HepG2 (cell line): ENCODE measurements around the gene S100A5.

Source experiments
- EP300 ChIP-seq, 3 experiments: sonication (generic) in 1 of 3; formaldehyde crosslinking in 1 of 3; IDR thresholded peaks; 2 replicates each; pipeline versions ENCODE4 v1.5.1 to v1.6.1; 2011 to 2020; ENCODE audit warnings: low read depth in 2 of 3, low read length in 2 of 3, borderline replicate concordance in 1 of 3, improper control_type of control experiment in 1 of 3, mild to moderate bottlenecking in 1 of 3, missing genetic modification reagents in 1 of 3, moderate library complexity in 1 of 3
- HOXA9 ChIP-seq: sonication (generic); formaldehyde crosslinking; IDR thresholded peaks from 2 replicates; pipeline ENCODE4 v1.8.1; 2022; ENCODE audit warnings: missing genetic modification reagents, mild to moderate bottlenecking, moderate library complexity, borderline replicate concordance
- PCBP1 ChIP-seq: fragments of 200-400 bp; formaldehyde crosslinking; IDR thresholded peaks from 2 replicates; pipeline ENCODE4 v1.6.1; 2017; ENCODE audit warnings: mild to moderate bottlenecking, low read depth, low read length, borderline replicate concordance
- RARA ChIP-seq: IDR thresholded peaks from 2 replicates; pipeline ENCODE4 v1.6.1; 2016; ENCODE audit warnings: missing genetic modification reagents, missing compliant biosample characterization
- SETDB1 ChIP-seq: sonication (generic); formaldehyde crosslinking; IDR thresholded peaks from 2 replicates; pipeline ENCODE4 v1.5.1; 2020; ENCODE audit warnings: missing genetic modification reagents, mild to moderate bottlenecking, borderline replicate concordance
- ZNF605 ChIP-seq: sonication (generic); formaldehyde crosslinking; IDR thresholded peaks from 2 replicates; pipeline ENCODE4 v1.8.0; 2022; ENCODE audit warnings: mild to moderate bottlenecking, missing genetic modification reagents
- ZNF766 ChIP-seq: sonication (generic); formaldehyde crosslinking; IDR thresholded peaks from 2 replicates; pipeline ENCODE4 v1.5.0; 2020; ENCODE audit warnings: missing genetic modification reagents, borderline replicate concordance
- TF ChIP-seq, protein P1 (sequence below): IDR thresholded peaks from 2 replicates; pipeline ENCODE4 v1.6.1; 2012; ENCODE audit warnings: inconsistent platforms
- TF ChIP-seq, protein P2 (sequence below): sonication (generic); formaldehyde crosslinking; IDR thresholded peaks from 2 replicates; pipeline ENCODE4 v1.5.0; 2020; ENCODE audit warnings: mild to moderate bottlenecking, missing genetic modification reagents, moderate library complexity
- TF ChIP-seq, protein P3 (sequence below): sonication (generic); formaldehyde crosslinking; IDR thresholded peaks from 2 replicates; pipeline ENCODE4; 2020; ENCODE audit warnings: missing genetic modification reagents, mild to moderate bottlenecking, borderline replicate concordance

DNA sequence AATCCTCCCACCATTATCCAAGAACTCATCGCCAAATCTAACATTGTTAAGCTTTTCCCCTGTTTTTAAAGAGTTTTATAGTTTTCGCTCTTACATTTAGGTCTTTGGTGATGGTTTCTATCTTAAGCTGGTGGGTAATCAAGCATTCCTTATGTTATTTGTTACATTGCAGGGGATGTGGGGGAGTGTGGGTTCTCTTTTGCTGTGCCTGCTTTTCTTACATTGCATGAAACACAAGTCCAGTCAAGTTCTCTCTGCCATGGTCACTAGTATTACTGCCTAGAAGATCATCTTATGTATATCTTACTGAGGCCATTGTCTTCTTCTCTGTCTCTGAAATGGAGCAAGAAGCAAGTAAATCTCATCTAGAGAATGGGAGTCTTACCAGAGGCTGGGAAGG is 53.0 kb downstream of the S100A5 start:
- TF ChIP-seq, protein P1, sequence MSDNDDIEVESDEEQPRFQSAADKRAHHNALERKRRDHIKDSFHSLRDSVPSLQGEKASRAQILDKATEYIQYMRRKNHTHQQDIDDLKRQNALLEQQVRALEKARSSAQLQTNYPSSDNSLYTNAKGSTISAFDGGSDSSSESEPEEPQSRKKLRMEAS = no peak
- TF ChIP-seq PCBP1 = no peak
- TF ChIP-seq, protein P2, sequence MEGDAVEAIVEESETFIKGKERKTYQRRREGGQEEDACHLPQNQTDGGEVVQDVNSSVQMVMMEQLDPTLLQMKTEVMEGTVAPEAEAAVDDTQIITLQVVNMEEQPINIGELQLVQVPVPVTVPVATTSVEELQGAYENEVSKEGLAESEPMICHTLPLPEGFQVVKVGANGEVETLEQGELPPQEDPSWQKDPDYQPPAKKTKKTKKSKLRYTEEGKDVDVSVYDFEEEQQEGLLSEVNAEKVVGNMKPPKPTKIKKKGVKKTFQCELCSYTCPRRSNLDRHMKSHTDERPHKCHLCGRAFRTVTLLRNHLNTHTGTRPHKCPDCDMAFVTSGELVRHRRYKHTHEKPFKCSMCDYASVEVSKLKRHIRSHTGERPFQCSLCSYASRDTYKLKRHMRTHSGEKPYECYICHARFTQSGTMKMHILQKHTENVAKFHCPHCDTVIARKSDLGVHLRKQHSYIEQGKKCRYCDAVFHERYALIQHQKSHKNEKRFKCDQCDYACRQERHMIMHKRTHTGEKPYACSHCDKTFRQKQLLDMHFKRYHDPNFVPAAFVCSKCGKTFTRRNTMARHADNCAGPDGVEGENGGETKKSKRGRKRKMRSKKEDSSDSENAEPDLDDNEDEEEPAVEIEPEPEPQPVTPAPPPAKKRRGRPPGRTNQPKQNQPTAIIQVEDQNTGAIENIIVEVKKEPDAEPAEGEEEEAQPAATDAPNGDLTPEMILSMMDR (CRISPR knock-in tag) = no peak
- no peak for TF ChIP-seq HOXA9
- no peak for TF ChIP-seq SETDB1
- TF ChIP-seq, protein P3, sequence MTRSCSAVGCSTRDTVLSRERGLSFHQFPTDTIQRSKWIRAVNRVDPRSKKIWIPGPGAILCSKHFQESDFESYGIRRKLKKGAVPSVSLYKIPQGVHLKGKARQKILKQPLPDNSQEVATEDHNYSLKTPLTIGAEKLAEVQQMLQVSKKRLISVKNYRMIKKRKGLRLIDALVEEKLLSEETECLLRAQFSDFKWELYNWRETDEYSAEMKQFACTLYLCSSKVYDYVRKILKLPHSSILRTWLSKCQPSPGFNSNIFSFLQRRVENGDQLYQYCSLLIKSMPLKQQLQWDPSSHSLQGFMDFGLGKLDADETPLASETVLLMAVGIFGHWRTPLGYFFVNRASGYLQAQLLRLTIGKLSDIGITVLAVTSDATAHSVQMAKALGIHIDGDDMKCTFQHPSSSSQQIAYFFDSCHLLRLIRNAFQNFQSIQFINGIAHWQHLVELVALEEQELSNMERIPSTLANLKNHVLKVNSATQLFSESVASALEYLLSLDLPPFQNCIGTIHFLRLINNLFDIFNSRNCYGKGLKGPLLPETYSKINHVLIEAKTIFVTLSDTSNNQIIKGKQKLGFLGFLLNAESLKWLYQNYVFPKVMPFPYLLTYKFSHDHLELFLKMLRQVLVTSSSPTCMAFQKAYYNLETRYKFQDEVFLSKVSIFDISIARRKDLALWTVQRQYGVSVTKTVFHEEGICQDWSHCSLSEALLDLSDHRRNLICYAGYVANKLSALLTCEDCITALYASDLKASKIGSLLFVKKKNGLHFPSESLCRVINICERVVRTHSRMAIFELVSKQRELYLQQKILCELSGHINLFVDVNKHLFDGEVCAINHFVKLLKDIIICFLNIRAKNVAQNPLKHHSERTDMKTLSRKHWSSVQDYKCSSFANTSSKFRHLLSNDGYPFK = no peak
- TF ChIP-seq ZNF605 = no peak
- no peak for TF ChIP-seq EP300 (IDR thresholded peaks at IDR 0.05; ENCODE audit: low read depth in 2 of 2, low read length in 2 of 2)
- TF ChIP-seq EP300 (CRISPR knock-in tag; IDR thresholded peaks at IDR 0.05; ENCODE audit: borderline replicate concordance) = no peak
- no peak for TF ChIP-seq RARA
- no peak for TF ChIP-seq ZNF766
